GM21360 (cell line): ENCODE measurements around the gene CD44.
A peak's percentile ranks its signal among the peaks of the same experiment; 100 is the strongest.

Source experiments
- ATAC-seq: cut with Tn5 transposase; IDR thresholded peaks from one replicate; pipeline ENCODE4 v1.9.1; 2021; ENCODE audit warnings: mild to moderate bottlenecking, moderate library complexity; ENCODE audit not compliant: unreplicated experiment

The CD44 gene

DNA sequence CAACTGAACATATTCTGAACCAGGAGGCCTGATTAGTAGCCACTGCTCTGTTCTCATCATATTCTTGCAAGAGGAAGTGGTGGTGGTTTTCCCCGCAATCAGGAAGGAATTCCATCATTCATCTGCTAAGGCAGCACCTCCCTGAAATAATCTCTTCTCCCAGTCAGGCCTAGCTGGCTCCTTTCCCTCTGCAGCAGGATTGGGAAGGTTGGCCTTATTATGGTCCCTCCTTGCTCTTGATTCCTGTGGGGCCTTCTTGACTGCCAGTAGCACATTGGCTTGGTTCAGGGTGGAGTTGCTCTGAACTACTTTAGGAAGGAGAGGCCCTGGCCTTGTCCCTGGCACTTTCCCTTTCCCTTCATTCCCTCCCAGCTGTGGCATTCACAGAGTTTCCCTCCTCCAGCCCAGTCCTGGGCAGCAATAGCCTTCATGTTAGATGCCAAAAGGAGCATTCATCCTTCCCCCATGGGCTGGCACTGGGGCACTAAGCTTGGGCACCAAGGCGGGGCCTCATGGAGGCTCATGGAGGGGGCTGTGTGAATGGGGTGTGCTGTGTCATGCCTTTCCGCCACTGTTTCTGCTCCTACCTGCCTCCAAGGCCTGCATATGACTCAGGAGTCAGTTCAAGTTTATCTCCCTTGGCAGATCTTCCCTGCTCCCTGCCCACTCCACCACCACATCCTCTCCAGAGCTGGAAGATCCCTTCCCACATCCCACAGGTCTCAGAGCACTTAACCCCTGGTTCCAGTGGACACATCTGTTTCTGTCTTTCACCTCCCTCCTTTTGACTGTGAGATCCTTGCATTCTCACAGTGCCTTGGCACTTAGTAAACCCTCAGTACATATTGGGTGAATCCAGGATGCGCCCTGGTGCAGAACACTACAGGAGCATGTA is 27.6 kb upstream of the CD44 start:
- no peak for ATAC-seq

DNA sequence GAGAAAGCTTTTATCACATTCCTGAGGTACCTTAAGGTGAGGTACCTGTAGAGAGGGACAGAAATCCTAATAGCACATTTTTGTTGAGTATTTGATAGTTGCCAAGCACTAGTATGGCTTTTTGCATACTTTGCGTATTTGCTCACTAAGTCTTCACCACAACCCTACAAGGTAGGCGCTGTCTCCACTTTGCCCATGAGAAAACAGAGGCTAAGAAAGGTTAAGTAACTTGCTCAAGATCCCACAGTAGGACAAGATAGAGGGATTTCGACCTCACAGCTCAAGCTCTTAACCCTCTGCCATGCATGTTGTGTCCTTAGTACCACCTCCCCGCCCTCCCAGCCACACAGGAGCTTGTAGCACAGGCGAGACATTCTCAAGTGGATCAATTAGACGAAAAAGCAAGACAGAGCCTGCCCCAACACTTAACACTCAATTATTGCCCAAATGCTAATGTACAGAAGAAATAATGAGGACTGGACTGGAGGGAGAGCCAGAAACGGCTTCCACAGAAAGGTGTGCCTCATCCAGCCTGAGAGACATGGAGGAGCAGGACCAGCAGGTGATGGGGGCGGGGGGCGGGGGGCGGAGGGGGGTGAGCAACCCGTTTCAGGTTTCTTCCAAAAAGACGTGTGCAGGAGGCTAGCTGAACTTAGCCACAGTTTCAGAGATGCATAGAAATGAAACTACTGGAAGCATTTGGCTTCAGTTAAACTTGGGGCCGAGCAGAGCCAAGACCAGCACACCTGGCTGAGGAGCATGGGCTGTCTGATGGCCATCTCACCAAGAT is 26.7 kb upstream of the CD44 start:
- ATAC-seq, result no peak

DNA sequence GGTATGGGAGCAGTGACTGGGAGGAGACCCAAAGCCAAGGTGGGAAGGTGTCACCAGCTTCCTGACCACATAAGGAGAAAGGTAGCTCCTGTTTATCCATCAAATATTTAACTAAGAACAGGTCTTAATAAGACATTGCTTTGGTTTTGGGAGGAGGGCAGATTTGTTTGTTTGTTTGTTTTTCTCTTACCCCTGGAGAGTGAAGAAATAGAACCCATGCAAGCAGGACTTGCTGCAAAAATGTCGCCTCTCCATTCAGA is 26.2 kb upstream of the CD44 start:
- no peak for ATAC-seq

DNA sequence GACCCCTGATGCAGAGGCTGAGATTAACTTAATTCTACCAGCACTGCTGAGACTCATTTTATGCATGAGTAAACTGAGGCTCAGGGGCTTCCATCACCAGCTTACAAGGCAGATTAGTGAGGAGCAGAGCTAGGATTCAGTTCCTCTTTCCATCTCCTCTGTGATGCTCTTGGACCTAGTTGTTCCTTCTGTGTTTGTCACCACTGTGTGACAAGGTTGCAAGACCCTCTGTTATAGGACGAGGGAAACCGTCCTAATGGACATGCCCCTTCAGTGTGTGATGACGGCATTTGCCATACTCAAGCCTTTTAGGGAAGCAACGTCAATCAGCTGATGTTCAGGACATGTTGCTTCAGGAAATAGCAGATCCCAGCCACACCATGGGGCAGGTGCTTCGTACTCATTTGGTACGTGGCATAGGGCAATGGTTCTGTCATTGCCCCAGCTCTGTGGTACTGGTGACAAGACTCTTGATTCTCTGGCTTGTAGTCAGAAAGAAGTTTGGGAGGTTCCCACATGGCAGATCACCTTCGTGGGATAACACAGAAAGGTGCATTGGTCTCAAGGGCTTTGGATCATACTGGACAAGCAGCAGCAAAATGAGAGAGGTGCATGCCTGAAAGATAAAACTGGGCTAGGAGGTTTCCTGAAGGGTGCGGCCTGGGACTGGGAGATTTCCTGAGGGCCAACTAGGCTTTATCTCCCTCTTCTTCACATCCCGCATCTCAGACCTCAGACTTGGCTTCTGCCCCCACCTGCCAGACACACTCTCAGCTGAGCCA is 23.9 kb upstream of the CD44 start:
- no peak for ATAC-seq

DNA sequence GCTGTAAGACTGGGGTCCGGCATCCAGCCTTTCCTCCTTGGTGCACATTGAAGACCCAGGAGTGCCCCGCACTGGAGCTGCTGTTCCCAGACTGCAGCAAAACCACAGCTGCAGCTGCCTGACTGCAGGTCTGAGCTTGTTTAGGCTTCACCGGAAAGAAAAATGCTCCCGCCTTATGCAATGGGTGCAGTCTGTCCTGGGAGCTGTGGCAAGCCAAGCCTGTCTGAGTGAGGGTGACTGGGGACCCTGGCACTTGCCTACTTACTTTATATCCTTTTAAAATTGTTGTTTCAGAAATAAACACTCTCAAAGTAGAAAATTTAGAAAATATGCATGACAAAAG is 23.3 kb upstream of the CD44 start:
- no peak for ATAC-seq

DNA sequence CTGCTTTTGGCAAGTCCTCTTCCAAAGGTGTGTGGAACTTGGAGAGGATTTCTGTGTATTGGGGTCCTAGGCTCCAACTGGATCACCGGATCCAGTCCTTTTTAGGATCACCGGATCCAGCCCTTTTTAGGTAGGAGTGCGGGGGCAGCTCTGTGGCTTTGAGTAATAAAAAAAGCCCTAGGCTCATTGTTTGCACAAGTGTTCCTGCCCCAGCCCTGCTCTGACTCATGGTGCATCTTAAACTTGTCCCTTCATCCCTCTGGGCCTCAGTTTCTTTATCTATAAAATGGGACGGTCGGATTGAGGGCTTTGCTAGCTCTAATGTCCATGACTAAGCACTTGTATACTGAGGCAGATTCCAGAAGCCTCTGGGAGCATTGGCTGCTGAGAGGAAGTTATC is 22.7 kb upstream of the CD44 start:
- no peak for ATAC-seq

DNA sequence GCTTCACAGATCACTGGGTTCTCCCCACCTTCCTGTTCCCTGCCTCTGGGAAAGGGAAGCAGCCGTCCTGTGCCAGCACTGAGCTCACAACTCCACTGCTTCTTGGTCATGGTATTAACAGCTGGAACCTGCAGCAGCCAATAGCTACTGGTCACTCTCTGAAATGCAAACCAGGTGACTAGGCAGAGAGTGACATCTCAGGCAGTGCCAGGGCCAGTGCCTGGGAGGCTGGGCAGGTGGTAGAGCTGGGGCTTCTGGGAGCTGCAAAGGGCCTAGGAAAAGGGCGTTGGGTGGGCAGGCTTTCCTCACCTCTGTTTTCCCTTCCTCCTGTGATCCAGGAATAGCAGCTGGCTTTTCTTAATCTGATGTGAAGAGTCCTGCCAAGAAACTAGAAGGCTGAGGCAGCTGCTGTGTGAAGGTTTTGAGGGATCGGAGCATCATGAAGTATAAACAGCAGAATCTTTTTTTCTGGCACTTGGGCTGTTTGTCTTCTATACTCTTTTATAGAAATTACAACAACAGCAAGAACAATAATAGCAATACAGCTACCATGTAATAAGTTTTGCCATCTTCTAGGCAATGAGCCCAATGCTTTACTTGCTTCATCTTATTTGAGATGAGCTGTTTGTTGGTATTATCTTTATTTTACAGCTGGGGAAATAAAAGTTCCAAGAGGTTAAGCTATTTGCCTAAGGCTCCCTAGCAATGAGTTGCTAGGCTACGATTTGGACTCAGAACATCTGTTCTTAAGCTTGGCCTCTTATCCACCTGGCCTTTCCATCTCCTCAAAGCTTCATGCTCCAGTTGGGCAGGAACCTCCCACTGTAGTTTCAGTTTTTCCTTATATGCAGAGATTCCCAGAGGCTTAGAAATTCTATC is 22.0 kb upstream of the CD44 start:
- no peak for ATAC-seq

DNA sequence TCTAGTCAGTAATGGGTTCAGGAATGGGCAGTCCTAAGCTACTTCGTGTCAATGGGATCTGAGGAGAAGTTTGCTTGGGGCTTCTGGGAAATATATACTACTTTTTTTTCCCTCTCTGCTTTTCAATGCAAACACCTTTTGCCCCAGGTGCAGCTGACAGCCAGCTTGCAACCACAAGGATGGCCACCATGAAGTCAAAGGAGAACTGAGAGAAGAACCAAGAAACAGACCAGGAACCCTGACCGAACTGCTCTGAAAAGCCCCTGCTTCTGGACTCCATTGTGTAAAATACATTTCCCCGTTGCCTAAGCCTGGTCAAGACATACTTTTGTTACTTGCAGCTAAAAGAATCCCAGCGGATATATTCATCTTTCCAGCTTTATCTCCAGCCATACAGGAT is 20.1 kb upstream of the CD44 start:
- peak; percentile 70 for ATAC-seq

DNA sequence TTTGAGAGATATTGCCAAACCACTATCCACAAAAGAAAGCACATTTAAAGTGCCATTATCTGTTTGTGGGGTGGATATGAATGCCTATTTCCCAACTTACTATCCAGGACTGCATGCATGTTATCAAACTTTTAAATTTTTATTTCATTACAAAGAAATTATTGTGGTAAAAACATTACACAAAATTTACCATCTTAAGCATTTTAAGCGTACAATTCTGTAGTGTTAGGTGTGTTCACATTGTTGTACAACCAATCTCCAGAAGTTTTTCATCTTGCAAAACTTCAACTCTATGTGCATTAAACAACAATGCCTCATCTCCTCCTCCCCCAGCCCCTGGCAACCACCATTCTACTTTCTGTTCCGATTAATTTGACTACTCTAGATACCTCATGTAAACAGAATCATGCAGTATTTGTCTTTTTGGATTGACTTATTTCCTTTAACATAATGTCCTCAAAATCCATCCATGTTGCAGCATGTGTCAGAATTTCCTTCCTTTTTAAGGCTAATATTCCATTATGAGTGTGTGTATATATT is 17.6 kb upstream of the CD44 start:
- ATAC-seq, result no peak

DNA sequence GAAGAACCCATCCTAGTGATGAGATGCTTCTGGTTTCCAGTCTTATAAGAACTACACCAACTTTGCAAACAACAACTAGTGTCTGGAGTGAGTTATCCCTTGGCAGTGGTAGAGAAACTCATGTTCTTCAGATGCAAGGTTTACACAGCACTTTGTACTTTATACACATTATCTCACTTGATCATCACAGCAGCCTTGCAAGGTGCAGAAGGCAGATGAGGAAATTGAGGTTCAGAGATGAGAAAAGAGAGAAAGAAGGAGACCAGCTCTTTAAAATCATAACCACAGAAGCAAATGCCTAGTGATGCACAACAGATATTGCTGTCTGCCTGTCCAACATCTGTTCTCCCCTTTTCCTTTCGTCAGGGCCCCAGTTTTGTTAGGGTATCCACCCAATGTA is 16.7 kb upstream of the CD44 start:
- ATAC-seq, result no peak

DNA sequence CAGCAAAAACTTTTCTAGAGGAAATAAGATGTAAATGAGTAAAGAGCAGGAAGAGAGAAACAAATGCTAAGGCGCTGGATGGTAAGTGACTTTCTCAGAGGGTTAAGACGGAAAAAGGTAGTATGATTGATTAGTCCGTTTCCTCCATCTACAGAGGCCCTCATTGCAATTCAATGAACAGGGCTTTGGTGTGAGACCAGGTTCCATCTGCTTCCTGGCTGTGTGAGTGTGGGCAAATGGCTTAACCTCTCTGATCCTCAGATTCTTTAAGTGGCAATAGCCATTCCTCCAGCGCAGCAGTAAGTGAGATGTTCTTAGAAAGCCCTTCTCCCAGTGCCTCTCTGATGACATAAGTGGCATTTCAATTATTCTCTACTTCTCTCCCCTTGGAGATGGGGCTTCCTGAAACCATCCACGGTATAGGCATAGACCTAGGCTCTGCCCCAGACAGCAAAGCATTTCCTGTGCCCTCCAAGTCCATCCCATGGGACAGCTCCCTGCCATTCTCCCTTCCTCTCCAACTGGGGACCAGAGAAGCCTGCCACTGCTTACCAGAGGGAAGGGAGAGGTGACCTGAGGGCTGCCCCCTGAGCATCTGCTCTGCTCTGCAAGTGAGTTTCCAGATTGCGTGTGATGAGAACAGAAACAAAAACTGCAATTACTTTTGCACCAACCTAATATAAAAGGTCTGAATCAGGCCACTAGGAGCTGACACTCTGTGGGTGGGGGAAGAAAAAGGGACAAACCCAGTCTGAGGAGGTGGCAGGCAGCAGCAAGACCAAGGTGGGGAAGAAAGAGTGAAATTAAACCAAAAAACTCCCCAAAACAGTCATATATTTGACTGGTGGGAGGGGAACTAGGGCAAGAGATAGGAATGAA is 12.7 kb upstream of the CD44 start:
- ATAC-seq, result peak; percentile 57

DNA sequence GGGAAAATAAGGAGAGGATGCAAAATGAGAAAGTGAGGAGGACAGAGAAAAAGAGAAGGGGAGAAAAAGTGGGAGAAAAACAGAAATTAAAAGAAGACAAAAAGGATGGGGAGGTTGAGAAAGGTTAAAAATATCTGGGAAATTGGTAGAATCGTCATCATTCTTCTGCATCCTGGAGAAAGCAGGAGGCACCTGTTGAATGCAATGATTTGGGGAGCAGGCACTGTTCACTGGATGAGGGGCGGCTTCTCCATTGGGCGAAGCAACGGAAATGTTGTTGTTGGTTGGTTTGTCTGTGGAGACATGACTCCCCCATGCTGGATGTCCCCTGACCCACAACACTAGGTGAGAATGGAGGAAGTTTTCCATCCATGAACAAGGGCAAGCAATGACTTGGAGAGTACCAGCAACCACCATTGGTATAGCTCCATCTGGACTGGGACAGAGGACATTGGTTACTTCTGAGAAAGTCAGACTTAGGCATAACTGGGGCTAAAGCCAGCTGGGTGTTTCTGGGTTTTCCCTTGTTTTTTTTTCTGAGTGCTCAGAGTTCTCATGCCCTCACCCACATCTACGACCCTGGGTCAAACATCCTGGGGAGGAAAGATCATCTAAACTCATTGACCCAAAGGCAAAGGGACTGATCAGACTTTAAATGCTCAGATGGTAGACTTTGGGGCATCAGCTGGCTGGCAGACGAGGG is 11.9 kb upstream of the CD44 start:
- ATAC-seq, result no peak

DNA sequence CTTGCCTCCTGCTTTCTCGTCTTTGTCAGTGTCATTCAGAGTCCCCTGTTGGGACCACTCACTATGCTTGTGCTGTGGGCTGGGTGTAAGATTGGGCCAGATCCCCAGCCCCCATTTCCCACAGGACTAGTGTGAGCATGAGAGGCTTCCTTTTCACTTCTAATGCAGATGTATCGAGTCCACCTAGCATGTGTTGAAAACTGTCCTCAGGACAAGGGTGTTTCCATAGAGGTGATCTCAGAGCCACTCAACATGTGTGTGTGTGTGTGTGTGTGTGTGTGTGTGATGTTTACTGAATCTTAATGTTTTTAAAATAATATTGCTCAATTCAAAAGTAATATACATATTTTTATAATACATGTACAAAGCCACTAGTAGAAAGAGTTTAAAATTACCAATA is 11.4 kb upstream of the CD44 start:
- no peak for ATAC-seq

DNA sequence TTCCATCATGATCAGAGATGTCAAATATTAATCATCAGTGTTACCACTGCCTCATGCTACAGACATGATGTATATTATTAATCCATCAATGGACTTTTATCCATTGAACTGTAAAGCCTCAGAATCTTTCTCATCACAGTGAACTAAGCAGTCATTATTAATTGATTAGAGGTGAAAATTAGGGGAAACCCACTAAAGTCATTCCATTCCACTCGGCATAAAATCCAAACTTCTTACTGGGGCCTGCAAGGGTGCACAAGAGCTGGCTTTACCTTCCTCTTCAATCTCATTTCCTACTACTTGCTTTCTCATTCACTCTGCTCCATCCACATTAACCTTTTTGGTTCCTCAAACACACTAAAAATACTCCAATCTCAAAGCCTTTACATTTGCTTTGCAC is 7.9 kb upstream of the CD44 start:
- ATAC-seq, result no peak

DNA sequence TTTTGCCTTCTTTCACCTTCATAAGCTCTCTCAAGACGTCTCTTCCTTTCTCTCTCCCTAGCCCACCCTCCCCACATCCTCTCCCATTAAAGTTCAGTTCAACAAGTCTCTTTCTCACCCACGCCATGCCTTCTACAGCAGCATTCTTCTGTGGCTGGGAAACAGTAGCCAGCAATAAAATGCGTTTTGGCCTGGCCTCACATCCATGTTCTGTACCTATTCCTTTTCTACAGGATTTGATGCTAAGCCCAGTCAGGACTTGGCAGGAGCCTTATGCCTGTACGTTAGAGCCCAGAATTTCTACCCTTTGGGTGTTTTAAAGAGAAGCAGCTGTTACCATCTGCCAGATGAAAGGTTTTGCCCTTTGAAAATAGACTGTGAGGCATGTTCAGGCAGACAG is 7.1 kb upstream of the CD44 start:
- no peak for ATAC-seq

DNA sequence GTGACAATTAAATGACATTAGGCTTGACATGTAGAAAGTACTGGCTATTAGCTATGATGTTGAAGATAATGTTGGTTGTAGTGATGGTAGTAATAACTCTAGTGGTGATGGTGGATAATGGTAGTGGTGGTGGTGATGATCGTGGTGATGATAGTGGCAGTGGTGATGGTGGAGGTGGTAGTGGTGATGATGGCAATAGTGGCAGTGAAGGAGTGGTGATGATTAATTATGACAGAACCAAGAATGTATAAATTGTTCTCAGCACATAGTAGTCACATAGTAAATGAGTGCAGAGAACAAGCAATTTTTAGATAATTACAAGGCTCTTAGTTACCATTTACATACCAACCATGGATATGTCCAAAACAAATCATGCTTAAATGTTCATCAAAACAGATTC is 5.3 kb upstream of the CD44 start:
- no peak for ATAC-seq

DNA sequence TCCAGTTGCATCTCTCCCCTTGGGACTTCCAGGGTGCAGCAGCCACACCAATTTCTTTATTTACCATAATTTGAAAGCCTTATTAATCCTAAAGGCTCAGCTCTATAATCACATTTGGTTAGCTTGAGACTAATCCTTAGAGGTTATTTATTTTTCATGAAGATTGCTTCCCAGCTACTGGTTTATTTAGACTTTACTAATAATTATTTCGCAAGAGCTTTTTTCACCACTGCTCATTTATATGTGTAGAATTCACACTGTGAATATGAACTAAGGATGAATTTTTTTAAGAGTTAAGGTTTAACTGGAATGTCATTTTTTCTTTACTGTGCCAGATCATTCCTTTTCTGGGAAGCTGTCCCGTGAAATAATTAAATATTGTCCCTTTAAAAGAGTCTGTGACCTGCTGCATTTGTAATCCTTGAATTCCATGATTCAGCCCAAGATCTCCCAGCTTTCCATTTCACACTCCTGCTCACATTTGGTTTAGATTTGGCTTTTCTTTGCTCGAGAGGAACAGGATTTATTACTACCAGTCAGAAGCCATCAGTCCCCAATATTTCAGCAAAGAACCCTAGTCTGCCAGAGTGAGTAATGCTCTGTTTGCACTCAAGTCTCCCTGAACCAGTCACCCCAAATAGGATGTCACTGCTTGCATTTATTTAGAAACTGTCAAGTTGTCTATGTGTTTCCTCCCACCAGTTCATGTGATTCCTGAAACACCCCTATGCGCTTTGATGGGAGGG is 4.4 kb upstream of the CD44 start:
- ATAC-seq, result no peak

DNA sequence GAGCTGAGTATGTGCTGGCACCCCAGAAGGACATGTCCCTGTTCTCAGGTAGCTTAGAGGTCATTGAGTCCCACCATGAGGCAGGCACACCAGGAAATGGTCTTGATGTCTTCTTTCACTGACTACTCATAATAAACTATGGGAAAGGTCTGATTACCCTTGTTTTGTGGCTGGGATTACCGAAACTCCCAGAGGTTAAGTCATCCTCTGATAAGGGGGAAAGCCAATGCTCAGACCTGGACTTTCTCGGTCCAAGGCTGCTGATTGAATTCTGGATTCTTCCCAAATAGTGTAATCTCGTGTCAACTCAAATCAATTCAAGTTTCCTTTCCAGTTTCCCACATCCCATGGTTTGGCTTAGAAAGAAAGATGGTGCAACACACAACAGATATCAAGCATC is 3.7 kb upstream of the CD44 start:
- no peak for ATAC-seq
